Measurements from ENCODE around the gene TMEM186.
"Not testable (repeated sequence)": the region's sequence is repeated elsewhere in the genome, so short reads cannot be mapped to it uniquely, and the experiment has no call there.

DNA sequence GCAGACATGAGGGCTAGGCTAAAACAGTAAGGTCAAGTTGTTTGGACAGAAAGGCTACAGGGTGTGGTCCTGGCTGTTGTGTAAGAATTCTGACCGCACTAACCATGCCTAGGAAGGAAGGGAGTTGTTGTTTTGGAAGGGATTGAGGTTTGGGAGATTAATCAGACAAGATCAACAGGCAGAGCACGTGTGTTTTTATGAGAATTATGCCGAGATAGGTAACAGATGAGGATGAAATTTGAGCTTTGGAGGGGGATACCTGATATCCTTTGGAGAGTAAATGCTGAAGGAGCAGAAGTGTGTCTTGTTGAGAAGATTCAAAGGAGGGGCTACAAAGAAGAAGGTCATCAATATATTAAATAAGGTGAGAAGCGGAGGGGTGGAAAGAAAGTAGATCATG lies 44.6 kb upstream of the TMEM186 start:
- TF ChIP-seq EZH2 (IDR thresholded peaks at IDR 0.05; ENCODE audit: insufficient read depth, poor library complexity, severe bottlenecking); EZH2phosphoT487 (IDR thresholded peaks at IDR 0.05; ENCODE audit: insufficient read depth, low read depth): not testable (repeated sequence)

All from GM23248 (cell line).